ENCODE measurements around the gene NOTCH2NLA.
"Not testable (repeated sequence)": the region's sequence is repeated elsewhere in the genome, so short reads cannot be mapped to it uniquely, and the experiment has no call there.

NOTCH2NLA gene

DNA sequence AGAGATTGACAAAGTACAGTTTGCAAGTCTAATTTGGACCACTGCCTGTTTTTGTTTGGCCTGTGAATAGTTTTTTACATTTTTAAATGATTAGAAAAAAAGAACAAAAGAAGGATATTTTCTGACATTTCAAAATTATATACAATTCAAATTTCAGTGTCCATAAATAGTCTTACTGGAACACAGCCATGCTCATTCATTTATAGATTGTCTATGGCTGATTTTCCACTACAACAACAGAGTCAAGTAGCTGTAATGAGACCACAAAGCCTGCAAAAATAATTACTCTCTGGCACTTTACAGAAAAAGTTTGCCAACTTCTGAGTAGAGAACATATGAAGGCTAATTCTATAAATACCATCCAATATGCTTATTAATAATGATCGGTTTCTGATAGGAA, 61.1 kb downstream of the NOTCH2NLA start:
- not testable (repeated sequence) for DNase-seq (ENCODE audit: low read depth in 2 of 2)

DNA sequence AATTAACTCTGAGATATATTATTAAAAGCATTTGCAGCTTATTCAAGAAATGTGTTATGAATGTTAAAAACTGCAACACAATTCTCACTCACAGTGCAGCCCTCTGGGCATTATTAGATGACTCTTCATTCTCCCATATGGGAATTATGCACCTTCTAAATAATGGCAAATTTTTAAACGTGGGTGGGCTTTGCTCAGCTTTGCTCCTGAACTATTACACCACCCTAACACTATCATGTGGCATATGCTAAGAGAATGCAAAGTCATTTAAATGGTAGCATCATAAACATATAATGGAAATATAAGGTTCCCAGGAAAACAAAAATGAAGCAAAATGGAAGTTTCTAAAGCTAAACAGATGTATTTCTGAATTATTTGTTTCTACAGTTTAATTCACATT, 61.5 kb downstream of the NOTCH2NLA start:
- DNase-seq (ENCODE audit: low read depth in 2 of 2): not testable (repeated sequence)

DNA sequence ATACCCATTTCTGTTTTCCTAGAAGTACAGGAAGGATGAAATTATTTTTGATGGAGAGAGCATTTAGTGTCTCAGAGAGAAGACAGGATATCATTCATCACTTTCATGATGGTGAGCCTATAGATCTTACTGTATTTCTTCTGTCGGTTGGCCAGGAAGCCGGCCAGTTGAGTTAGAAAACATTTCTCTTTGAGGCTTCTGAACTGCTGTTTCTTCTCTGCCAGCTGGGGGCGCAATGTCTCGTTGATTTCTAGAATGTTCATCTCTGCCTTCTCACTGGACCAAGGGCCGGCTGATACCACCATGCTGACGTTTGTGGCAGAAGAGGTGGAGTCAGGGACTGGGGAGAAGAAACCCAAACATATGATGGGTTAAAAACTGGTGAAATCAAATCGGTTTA, 84.4 kb downstream of the NOTCH2NLA start, which contains the start of gene NBPF10:
TSS of gene NBPF10 (minus strand) at position 340 of the 400 bp plus-strand sequence. CDS start at position 305, 35 bp downstream.
- DNase-seq (ENCODE audit: low read depth in 2 of 2): not testable (repeated sequence)

Data from stimulated activated CD4-positive, alpha-beta T cell treated with anti-CD3 and anti-CD28 coated beads, Interleukin-1b, Interleukin-23, amount 100 ng/mL, for 4 hours (primary cell).